Measurements from ENCODE around the gene SMIM3. TPM values are rescaled to one million over a fixed set of nuclear protein-coding genes. Genes with fewer than 3 reads are reported as not detected.
"Not testable (repeated sequence)": the region's sequence is repeated elsewhere in the genome, so short reads cannot be mapped to it uniquely, and the experiment has no call there.

SMIM3 gene
- total and polyA plus RNA-seq, 2 donors, result 7.8 to 30.1 TPM

- DNase-seq (ENCODE audit: low read depth in 6 of 9, low spot score in 9 of 9), result no peak
- WGBS, result 97% methylated on average over 2 of the region's 2 CpGs
- no peak overlapping the region for H3K4me3 ChIP-seq (ENCODE audit: low read length in 2 of 2)
- H3K9me3 ChIP-seq (ENCODE audit: control insufficient read depth in 2 of 2, insufficient read depth in 1 of 2, low read length in 1 of 2), result no peaks in the 10 kb centered on the region
- H3K36me3 ChIP-seq (ENCODE audit: control insufficient read depth in 2 of 2, insufficient read depth in 2 of 2, low read length in 1 of 2), result peaks cover 0 to 11% of the 10 kb centered on the region in 2 donors
- peaks cover 0 to 2% of the 10 kb centered on the region in 2 donors for H3K4me1 ChIP-seq (ENCODE audit: control insufficient read depth in 2 of 2, insufficient read depth in 2 of 2, low read length in 2 of 2)
- no peak overlapping the region for H3K27ac ChIP-seq (ENCODE audit: low read depth in 1 of 2, low read length in 1 of 2)
- H3K27me3 ChIP-seq (ENCODE audit: control insufficient read depth in 2 of 2, insufficient read depth in 1 of 2, low read length in 1 of 2), result no peaks in the 10 kb centered on the region
These were observed 18.8 kb downstream of the SMIM3 start for GRCh38 chr5:150797384-150797783.

- H3K4me3 ChIP-seq (ENCODE audit: low read length in 2 of 2), result no peak overlapping the region
- DNase-seq (ENCODE audit: low read depth in 6 of 9, low spot score in 9 of 9), result peak in 4 of 9 donors; percentile 42 to 76 (median 52)
- no peaks in the 10 kb centered on the region for H3K27me3 ChIP-seq (ENCODE audit: control insufficient read depth in 2 of 2, insufficient read depth in 1 of 2, low read length in 1 of 2)
- no peaks in the 10 kb centered on the region for H3K36me3 ChIP-seq (ENCODE audit: control insufficient read depth in 2 of 2, insufficient read depth in 2 of 2, low read length in 1 of 2)
- peaks cover 0 to 2% of the 10 kb centered on the region in 2 donors for H3K4me1 ChIP-seq (ENCODE audit: control insufficient read depth in 2 of 2, insufficient read depth in 2 of 2, low read length in 2 of 2)
- H3K9me3 ChIP-seq (ENCODE audit: control insufficient read depth in 2 of 2, insufficient read depth in 1 of 2, low read length in 1 of 2), result no peaks in the 10 kb centered on the region
- H3K27ac ChIP-seq (ENCODE audit: low read depth in 1 of 2, low read length in 1 of 2), result no peak overlapping the region
- WGBS, result 26% methylated on average over 15 of the region's 15 CpGs
These were observed 22.8 kb downstream of the SMIM3 start for GRCh38 chr5:150801117-150801927.

- peaks cover 0 to 2% of the 10 kb centered on the region in 2 donors for H3K4me1 ChIP-seq (ENCODE audit: control insufficient read depth in 2 of 2, insufficient read depth in 2 of 2, low read length in 2 of 2)
- H3K9me3 ChIP-seq (ENCODE audit: control insufficient read depth in 2 of 2, insufficient read depth in 1 of 2, low read length in 1 of 2), result no peaks in the 10 kb centered on the region
- no peak overlapping the region for H3K4me3 ChIP-seq (ENCODE audit: low read length in 2 of 2)
- WGBS, result 98% methylated on average over 6 of the region's 6 CpGs
- no peaks in the 10 kb centered on the region for H3K27me3 ChIP-seq (ENCODE audit: control insufficient read depth in 2 of 2, insufficient read depth in 1 of 2, low read length in 1 of 2)
- no peak for DNase-seq (ENCODE audit: low read depth in 6 of 9, low spot score in 9 of 9)
- H3K27ac ChIP-seq (ENCODE audit: low read depth in 1 of 2, low read length in 1 of 2), result no peak overlapping the region
- no peaks in the 10 kb centered on the region for H3K36me3 ChIP-seq (ENCODE audit: control insufficient read depth in 2 of 2, insufficient read depth in 2 of 2, low read length in 1 of 2)
These were observed 25.8 kb downstream of the SMIM3 start for GRCh38 chr5:150804388-150804787.

- Histone ChIP-seq H3K36me3 (ENCODE audit: control insufficient read depth in 2 of 2, insufficient read depth in 2 of 2, low read length in 1 of 2) (no peaks in the 10 kb centered on the region), H3K27me3 (ENCODE audit: control insufficient read depth in 2 of 2, insufficient read depth in 1 of 2, low read length in 1 of 2) (no peaks in the 10 kb centered on the region), H3K4me1 (ENCODE audit: control insufficient read depth in 2 of 2, insufficient read depth in 2 of 2, low read length in 2 of 2) (no peaks in the 10 kb centered on the region), H3K27ac (ENCODE audit: low read depth in 1 of 2, low read length in 1 of 2) (no peak overlapping the region), H3K4me3 (ENCODE audit: low read length in 2 of 2) (no peak overlapping the region), H3K9me3 (ENCODE audit: control insufficient read depth in 2 of 2, insufficient read depth in 1 of 2, low read length in 1 of 2) (no peaks in the 10 kb centered on the region)
- DNase-seq (ENCODE audit: low read depth in 6 of 9, low spot score in 9 of 9), result no peak
- 94% methylated on average over 3 of the region's 3 CpGs for WGBS
These were observed 30.8 kb downstream of the SMIM3 start for GRCh38 chr5:150809363-150809762.

- H3K4me1 ChIP-seq (ENCODE audit: control insufficient read depth in 2 of 2, insufficient read depth in 2 of 2, low read length in 2 of 2), result no peaks in the 10 kb centered on the region
- DNase-seq (ENCODE audit: low read depth in 6 of 9, low spot score in 9 of 9), result no peak
- no peaks in the 10 kb centered on the region for H3K36me3 ChIP-seq (ENCODE audit: control insufficient read depth in 2 of 2, insufficient read depth in 2 of 2, low read length in 1 of 2)
- H3K27me3 ChIP-seq (ENCODE audit: control insufficient read depth in 2 of 2, insufficient read depth in 1 of 2, low read length in 1 of 2), result no peaks in the 10 kb centered on the region
- no peak overlapping the region for H3K4me3 ChIP-seq (ENCODE audit: low read length in 2 of 2)
- peaks cover 0 to 8% of the 10 kb centered on the region in 2 donors for H3K9me3 ChIP-seq (ENCODE audit: control insufficient read depth in 2 of 2, insufficient read depth in 1 of 2, low read length in 1 of 2)
- no peak overlapping the region for H3K27ac ChIP-seq (ENCODE audit: low read depth in 1 of 2, low read length in 1 of 2)
These were observed 36.5 kb downstream of the SMIM3 start for GRCh38 chr5:150815010-150815409.

GRCh38 chr5:150816946-150817345 lies 38.4 kb downstream of the SMIM3 start:
- Histone ChIP-seq H3K36me3 (ENCODE audit: control insufficient read depth in 2 of 2, insufficient read depth in 2 of 2, low read length in 1 of 2) (no peaks in the 10 kb centered on the region), H3K9me3 (ENCODE audit: control insufficient read depth in 2 of 2, insufficient read depth in 1 of 2, low read length in 1 of 2) (peaks cover 0 to 11% of the 10 kb centered on the region in 2 donors), H3K4me1 (ENCODE audit: control insufficient read depth in 2 of 2, insufficient read depth in 2 of 2, low read length in 2 of 2) (no peaks in the 10 kb centered on the region), H3K27me3 (ENCODE audit: control insufficient read depth in 2 of 2, insufficient read depth in 1 of 2, low read length in 1 of 2) (no peaks in the 10 kb centered on the region), H3K4me3 (ENCODE audit: low read length in 2 of 2) (no peak overlapping the region), H3K27ac (ENCODE audit: low read depth in 1 of 2, low read length in 1 of 2) (no peak overlapping the region)
- DNase-seq (ENCODE audit: low read depth in 6 of 9, low spot score in 9 of 9), result no peak
- WGBS, result 92% methylated on average over 2 of the region's 2 CpGs

- H3K4me3 ChIP-seq (ENCODE audit: low read length in 2 of 2), result no peak overlapping the region
- H3K36me3 ChIP-seq (ENCODE audit: control insufficient read depth in 2 of 2, insufficient read depth in 2 of 2, low read length in 1 of 2), result no peaks in the 10 kb centered on the region
- no peaks in the 10 kb centered on the region for H3K27me3 ChIP-seq (ENCODE audit: control insufficient read depth in 2 of 2, insufficient read depth in 1 of 2, low read length in 1 of 2)
- H3K9me3 ChIP-seq (ENCODE audit: control insufficient read depth in 2 of 2, insufficient read depth in 1 of 2, low read length in 1 of 2), result no peaks in the 10 kb centered on the region
- no peak for DNase-seq (ENCODE audit: low read depth in 6 of 9, low spot score in 9 of 9)
- no peaks in the 10 kb centered on the region for H3K4me1 ChIP-seq (ENCODE audit: control insufficient read depth in 2 of 2, insufficient read depth in 2 of 2, low read length in 2 of 2)
- H3K27ac ChIP-seq (ENCODE audit: low read depth in 1 of 2, low read length in 1 of 2), result no peak overlapping the region
- WGBS, result 85% methylated on average over 5 of the region's 5 CpGs
These were observed 51.2 kb downstream of the SMIM3 start for GRCh38 chr5:150829744-150830143.

GRCh38 chr5:150831821-150832220 lies 53.3 kb downstream of the SMIM3 start:
- H3K9me3 ChIP-seq (ENCODE audit: control insufficient read depth in 2 of 2, insufficient read depth in 1 of 2, low read length in 1 of 2); H3K4me3 ChIP-seq (ENCODE audit: low read length in 2 of 2); H3K27ac ChIP-seq (ENCODE audit: low read depth in 1 of 2, low read length in 1 of 2); H3K4me1 ChIP-seq (ENCODE audit: control insufficient read depth in 2 of 2, insufficient read depth in 2 of 2, low read length in 2 of 2); H3K36me3 ChIP-seq (ENCODE audit: control insufficient read depth in 2 of 2, insufficient read depth in 2 of 2, low read length in 1 of 2); DNase-seq (ENCODE audit: low read depth in 6 of 9, low spot score in 9 of 9); H3K27me3 ChIP-seq (ENCODE audit: control insufficient read depth in 2 of 2, insufficient read depth in 1 of 2, low read length in 1 of 2): not testable (repeated sequence)
- 94% methylated on average over 3 of the region's 3 CpGs for WGBS

GRCh38 chr5:150836064-150836463 lies 57.5 kb downstream of the SMIM3 start:
- H3K4me3 ChIP-seq (ENCODE audit: low read length in 2 of 2), result no peak overlapping the region
- DNase-seq (ENCODE audit: low read depth in 6 of 9, low spot score in 9 of 9), result no peak
- no peaks in the 10 kb centered on the region for H3K27me3 ChIP-seq (ENCODE audit: control insufficient read depth in 2 of 2, insufficient read depth in 1 of 2, low read length in 1 of 2)
- no peaks in the 10 kb centered on the region for H3K4me1 ChIP-seq (ENCODE audit: control insufficient read depth in 2 of 2, insufficient read depth in 2 of 2, low read length in 2 of 2)
- no peaks in the 10 kb centered on the region for H3K36me3 ChIP-seq (ENCODE audit: control insufficient read depth in 2 of 2, insufficient read depth in 2 of 2, low read length in 1 of 2)
- WGBS, result 90% methylated on average over 5 of the region's 5 CpGs
- no peak overlapping the region for H3K27ac ChIP-seq (ENCODE audit: low read depth in 1 of 2, low read length in 1 of 2)
- H3K9me3 ChIP-seq (ENCODE audit: control insufficient read depth in 2 of 2, insufficient read depth in 1 of 2, low read length in 1 of 2), result no peaks in the 10 kb centered on the region
